Stimulated activated naive CD4-positive, alpha-beta T cell (primary cell): ENCODE results near the gene MICB.
"Not testable (repeated sequence)": the region's sequence is repeated elsewhere in the genome, so short reads cannot be mapped to it uniquely, and the experiment has no call there.

Source experiments
- DNase-seq, 6 experiments: peaks; one replicate each; lab custom pipeline; 2025; lab: John Stamatoyannopoulos, UW

MICB gene

DNA sequence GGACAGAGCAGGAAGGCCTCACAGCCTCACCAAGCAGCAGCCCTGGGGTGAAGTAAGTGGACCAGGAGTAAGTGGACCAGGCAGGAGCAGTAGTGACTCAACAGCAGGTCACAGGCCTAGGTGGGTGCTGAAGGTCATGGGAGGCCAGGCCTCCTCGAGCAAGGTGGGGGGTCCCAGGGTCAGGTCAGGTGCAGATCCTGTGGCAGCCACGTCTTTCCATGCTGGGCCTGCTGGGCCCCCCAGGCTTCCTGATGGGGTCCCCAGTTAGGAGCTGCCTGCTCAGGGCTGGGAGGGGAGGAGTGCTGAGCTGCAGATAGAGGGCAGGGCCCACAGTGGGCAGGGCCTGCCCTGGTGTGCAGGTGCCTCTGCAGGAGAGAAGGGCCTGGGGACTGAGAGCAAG lies 11.1 kb downstream of the MICB start:
- DNase-seq: not testable (repeated sequence)

DNA sequence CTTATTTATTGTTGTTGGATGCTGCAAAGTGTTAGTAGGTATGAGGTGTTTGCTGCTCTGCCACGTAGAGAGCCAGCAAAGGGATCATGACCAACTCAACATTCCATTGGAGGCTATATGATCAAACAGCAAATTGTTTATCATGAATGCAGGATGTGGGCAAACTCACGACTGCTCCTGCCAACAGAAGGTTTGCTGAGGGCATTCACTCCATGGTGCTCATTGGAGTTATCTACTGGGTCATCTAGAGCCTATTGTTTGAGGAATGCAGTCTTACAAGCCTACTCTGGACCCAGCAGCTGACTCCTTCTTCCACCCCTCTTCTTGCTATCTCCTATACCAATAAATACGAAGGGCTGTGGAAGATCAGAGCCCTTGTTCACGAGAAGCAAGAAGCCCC lies 12.1 kb downstream of the MICB start:
- DNase-seq: no peak

DNA sequence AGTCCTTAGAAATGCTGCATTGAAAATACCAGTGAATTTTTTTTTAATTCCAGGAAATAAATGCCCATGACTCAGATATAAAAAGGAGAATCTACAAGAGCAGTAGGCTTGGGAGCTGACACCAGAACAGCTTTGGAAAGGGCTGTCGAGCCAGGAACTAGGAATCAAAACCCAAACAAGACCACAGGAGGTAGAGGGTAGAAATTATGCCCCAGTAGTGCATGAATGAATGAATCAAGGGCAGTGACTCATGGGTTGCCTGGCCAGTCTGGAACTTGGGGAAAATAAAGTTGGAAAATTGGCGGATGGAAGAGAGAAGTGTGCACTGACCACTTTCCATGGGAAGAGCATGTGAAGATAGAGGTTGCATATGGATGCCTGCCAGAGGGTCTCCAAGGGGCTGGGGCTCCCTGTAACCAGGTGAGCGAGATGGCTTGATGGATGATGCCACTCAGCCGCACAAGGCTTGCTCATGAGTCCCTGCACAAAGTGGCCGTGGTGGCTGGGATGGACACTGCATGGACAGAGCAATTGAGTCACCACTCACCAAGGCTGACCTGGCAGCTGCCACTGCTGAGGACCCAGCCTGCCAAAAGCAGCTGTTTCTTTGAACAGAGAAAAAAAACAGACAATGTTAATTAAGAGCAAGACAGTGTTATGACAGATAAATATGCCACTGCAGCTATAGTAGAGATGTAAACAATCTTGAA lies 15.7 kb downstream of the MICB start:
- no peak for DNase-seq

DNA sequence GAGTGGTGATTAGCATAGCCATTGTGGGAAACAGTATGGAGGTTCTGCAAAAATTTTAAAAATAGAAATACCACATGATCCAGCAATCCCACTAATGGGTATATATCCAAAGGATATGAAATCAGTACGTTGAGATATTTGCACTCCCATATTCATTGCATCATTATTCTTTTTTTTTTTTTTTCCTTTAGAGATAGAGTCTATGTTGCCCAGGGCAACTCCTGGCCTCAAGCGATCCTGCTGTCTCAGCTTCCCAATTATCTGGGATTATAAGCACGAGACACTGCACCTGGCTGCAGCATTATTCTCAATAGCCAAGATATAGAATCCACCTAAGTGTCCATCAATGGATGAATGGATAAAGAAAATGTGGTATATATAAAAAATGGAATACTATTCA lies 23.9 kb downstream of the MICB start:
- DNase-seq: no peak

DNA sequence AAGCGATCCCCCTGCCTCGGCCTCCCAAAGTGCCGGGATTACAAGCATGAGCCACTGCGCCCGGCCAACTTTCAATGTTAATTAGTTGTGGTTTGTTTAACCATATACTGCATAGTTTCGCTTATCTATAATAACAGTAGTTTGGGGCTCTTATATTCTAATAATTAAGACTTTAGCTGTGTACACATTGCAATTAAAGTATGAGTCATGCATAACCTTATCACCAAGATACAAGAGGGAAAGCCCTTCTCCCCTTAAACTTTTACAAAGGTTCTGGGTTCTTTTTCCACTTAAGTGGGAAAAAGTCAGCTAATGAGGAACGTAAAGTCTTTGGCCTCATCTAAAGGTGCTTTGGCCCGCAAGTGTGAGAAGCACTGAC lies 27.6 kb downstream of the MICB start:
- DNase-seq: no peak

DNA sequence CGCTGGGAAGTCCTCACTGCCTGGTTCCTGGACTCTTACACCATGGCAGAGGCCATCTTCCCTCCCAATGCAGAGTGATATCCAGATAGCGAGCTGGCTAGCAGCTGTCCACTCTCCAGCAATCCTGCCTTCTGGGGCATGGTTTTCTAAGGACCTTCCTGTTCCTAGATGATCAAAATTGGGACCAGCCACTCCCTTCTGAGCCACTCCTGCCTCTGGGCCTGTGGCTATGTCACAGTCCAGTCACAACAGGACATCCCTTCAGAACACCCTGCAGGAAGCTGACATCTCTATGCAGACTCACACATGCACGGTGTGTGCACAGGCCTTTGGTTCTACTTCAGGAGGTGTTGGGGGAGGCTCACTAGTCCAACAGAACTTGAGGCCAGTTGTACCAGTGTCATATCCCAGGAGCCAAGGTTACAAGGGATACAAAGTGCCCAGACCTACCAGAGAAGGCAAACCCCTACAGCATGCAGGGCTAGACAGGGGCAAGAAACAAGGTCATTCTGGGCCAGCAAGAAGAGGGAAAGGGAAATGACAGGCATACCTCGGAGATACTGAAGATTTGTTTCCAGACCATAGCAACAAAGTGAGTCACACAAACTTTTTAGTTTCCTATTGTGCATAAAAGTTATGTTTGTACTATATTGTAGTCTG lies 28.1 kb downstream of the MICB start:
- DNase-seq: no peak

DNA sequence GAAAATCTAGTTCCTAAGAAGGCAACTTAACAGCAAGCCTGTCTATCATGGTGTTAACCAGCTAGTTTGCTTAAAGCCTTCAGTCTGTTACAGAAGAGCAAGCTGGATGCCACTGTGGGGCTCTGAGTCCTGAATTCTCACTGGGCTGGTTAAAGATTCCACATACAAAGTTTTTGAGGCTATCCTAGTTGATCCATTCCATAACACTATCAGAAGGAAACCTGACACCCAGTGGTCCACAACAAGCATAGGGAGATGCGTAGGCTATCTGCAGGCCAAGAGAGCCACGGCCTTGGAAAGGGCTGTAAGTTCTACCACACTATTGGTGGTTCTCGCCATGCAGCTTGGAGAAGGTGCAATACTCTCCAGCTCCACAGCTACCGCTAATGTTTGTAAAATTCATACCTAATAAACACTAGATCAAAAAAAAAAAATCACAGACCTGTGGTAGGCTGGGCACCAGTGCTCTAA lies 30.4 kb downstream of the MICB start:
- DNase-seq: no peak

DNA sequence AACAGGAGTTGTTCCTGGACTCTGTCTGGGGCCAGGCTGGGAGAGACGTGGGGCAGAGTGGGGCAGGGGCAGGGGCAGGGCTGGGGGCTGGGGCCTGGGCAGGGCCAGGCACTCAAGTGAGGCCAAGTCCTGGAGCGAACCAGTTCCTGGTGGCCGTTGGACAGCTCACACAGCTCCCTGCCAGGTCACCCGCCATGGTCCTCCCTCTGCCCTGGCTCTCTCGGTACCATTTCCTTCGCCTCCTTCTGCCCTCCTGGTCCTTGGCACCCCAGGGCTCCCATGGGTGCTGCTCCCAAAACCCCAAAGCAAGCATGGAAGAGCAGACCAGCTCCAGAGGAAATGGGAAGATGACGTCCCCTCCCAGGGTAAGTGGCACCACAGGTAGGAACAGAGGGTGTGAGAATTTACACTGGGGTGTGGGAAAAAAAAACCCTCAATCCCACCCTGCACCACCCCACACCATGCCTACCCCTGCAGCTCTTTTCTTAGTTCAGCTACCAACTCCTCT lies 30.9 kb downstream of the MICB start, which contains the start of gene MCCD1:
Gene MCCD1, plus strand, starts transcription at position 142 of the 508 bp plus-strand sequence. Its CDS starts 53 bp downstream, at position 195.
- no peak for DNase-seq

DNA sequence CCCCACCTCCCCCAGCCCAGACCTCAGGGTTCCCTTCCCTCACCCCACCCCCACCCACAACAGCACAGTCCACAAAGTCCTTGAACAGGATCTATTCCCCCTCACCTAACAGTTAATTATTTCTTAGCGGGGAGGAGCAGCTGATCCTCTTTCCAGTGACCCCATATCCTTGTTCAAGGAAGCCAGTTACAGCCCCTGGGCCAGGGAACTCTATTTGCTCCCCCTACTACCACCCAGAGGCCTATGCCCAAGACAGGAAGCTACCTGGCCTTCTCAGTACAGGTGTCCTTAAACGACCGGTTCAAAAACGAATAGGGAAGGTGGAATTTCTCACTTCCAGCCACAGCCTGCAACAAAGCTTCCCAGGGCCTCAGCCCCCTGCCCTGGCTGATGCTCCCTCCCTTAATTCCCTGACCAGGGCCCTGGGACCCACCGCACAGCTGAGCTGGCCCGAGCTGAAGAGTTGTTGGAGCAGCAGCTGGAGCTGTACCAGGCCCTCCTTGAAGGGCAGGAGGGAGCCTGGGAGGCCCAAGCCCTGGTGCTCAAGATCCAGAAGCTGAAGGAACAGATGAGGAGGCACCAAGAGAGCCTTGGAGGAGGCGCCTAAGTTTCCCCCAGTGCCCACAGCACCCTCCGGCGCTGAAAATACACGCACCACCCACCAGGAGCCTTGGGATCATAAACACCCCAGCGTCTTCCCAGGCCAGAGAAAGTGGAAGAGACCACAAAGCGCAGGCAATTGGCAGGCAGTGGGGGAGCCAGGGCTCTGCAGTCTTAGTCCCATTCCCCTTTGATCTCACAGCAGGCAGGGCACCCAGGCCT lies 31.6 kb downstream of the MICB start:
- DNase-seq: no peak

DNA sequence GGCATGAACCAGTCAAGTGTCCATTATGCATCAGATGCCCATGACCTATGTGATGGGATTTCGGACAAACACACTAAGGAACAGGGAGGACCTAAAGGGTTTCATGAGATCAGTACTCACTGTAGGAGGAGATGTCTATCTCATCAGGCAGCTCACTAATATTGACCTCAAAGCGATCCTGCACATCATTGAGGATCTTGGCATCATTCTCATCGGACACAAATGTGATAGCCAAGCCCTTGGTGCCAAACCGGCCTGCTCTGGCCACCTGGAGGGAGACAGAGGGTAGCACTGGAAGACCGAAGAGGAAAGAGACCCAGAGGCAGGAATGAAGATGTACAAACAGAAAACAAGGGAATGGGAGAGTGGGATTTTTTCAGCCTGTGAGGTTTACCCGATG lies 32.7 kb downstream of the MICB start:
- no peak for DNase-seq

DNA sequence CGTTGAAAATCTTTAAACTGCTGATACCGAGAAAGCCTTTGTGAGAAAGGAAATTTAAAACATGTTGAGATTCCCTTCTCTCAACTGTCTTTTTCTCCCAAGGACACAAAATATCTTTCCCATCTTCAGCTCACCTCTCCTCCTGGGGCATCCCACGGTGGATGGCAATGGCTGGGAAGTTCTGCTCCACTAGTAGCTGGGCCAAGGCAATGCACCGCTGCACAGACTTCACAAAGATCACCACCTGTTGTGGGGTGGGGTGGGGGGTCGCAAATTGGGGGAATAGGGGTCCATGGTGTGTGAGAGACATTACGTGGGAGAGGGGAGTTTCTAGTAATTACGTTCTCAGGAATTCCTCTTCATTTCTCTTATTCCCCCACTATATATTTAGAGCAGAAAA lies 33.2 kb downstream of the MICB start:
- no peak for DNase-seq

DNA sequence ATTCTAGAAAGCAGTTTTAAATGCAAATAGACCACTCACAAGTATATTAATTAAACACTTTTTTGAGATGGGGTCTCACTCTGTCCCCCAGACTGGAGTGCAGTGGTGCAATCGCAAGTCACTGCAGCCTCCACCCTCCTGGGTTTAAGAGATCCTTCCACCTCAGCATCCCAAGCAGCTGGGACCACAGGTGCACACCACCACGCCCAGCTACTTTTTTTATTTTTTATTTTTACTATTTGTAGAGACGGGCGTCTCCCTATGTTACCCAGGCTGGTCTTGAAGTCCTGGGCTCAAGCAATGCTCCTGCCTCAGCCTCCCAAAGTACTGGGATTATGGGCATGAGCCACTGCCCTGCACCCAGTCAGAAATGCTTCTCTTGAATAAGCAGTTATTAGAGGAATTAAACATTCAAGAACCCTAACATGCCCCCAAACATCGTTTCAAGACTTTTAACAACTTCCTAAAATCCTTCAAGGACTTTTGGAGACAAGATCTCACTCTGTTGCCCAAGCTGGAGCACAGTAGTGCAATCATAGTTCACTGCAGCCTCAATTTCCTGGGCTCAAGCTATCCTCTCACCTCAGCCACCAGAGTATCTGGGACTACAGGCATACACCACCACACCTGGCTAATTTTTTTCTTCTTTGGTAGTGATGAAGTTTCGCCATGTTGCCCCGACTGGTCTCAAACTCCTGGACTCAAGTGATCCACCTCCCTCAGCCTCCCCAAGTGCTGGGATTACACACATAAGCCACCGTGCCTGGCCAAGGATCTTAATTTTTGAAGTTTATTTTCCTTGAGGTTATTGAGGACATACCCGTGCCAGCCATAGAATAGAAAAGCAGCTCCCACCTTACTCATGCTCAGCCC lies 34.1 kb downstream of the MICB start:
- no peak for DNase-seq

DNA sequence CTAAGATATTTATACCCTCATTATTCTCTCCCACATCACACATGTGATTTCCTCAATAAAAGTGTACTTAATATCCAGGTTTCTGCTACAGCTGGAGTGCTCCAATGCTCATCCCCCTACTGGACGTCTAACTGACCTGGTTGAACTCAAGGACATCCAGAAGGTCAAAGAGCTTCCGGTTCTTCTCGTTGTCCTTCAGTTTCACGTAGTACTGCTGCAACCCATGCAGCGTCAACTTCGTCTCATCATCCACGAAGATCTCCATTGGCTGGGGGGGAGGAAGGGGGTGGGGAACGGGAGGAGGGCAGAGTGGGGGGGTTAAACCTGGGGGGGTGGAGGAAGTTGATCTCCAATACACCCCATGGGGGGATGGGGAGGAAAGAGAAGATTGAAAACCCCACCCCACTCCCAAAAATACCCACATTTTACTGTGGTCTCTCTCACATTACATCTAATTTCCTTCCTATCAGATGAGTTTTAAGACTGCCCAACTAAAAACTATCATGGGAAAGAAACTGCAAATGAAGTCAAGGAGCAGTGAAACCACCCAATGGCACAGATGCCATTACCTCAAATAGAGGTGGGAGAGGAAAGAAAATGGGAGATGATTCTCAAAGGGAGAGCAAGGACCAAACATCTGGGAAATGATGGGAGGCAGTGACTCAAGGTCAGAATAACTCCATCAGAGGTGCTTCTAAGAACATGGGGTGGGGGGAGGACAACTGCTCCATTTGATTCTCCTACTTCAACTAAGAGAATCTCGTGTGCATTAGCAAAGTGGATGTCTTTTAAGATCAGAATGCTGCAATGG lies 34.9 kb downstream of the MICB start:
- DNase-seq: no peak

DNA sequence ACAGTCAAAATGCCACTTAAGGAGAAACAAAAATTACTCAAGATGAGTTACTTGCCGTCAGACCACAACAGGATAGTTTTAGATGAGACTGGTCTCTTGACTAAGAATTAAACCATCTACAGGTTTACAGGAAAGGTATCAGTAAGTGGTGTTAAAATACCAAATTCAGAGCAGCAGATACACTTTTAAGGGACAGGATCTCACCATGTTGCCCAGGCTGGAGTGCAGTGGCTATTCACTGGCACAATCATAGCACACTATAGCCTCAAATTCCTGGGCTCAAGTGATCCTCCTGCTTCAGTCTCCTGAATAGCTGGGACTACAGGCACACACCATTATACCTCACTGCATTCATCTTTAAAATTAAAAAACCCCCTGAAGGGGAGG lies 35.5 kb downstream of the MICB start:
- DNase-seq: no peak

DNA sequence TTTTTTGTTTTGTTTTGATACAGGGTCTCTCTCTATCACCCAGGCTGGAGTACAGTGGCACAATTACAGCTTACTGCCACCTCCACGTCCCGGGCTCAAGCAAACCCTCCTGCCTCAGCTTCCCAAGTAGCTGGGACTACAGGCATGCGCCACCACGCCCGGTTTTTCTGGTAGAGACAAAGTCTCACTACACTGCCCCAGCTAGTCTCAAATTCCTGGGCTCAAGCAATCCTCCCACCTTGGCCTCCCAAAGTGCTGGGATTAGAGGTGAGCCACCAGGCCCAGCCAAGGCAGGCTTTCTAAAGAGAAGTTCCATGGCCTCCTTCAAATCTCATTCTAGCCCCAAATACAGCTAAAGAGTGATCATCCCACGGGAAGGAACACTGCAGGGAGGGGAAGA lies 36.1 kb downstream of the MICB start:
- no peak for DNase-seq

DNA sequence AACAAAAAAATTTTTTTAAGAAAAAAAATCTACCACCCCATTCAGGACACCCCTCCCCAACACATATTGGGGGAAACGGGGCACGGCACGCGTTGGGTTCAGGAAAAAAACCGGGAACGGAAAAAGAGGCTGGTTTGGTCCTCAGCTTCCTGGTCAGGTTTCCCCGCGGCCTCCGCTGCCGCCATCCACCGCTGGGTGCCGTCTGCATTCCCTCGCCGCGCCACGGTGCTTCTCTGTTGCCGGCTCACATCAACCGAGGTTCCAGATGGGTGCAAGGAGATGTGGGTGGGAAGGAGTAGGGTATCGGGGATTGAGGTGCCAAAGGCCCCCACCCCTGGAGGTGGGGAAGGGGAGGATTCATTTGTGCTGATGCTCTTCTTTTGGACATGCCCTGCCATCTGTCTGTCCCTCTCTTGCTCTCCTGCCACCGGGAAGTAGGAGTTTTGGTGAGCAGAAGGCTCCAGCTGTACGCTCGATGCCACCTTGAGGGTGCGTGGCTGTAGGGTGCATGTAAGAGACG lies 36.6 kb downstream of the MICB start:
- DNase-seq: no peak

DNA sequence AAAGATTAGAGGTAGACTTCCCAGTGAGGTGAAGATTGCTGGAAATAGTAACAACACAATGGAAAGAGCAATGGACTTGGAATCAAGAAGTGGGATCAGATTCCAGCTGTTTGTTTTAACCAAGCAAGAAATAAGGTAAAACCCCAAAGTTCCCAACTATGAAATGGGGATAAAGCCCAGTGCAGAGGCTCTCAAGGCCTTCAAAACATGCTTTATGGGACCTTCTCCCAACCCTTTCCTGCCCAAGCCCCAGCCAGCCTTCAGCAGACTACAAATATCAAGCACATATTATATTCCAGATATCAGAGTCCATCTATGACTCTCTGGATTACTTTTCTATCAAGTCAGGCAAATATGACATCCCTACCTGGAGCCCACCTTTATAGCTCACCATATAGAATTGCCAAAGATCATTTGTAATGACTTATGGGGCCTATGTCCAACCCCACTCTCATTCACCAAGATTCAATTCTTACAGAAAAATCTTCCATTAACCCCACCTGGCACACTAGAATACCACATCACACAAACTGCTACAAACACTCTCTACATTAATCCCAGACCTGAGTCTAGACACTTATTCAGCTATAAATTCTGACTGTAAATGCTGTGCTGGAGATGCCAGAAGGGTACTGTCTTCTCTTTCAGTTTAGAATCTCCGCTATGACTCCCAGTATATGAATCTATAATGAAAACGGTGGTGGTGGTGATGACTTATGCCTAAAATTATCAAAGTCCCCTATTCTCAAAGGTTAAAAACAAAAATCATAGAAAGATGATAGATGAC lies 37.8 kb downstream of the MICB start:
- no peak for DNase-seq

DNA sequence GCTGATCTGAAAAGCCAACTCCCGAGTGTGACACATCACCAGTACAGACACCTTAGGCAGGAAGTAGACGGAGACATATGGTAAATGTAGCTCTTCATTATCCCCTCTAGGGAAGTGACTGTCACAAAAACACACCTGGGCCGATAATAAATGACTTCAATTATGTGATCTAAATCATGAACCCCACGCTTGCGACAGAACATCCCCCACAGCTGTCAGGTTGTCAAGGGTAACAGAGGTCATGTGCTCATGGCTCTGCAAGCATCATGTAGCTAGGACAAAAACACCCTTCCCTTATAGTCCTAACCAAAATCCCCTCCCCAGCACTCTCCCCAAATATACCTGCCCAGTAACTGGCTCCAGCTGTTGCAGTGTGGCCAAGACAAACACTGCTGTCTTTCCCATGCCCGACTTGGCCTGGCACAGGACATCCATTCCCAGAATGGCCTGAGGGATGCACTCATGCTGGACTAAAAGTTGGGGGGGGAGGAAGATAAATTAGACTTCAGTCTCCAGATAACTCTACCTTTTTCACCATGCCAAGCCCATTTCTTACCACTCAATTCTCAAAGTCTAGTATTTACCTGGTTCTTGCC lies 41.0 kb downstream of the MICB start:
- DNase-seq: peak in 1 of 6 experiments; percentile 8

DNA sequence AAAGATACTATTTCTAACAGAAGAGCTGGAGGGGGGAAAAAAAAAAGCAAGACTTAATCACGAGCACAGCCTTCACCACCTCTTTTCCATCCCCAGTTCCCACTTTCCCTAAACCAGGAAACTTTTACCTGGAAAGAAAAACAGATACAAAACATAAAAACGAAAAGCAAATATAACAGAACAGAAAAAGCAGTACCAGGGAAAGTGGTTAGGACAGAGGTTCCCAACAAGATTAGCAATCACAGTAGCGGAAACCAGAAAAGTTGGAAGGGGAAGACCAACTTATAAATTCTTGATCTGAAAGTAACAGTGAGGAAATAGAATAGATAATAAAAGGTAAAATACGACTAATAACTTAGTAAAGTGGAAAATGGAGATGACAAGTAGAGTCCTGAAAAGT lies 42.7 kb downstream of the MICB start:
- DNase-seq: no peak
